CD4-positive, alpha-beta T cell (primary cell): ENCODE measurements around the gene ESYT1. TPM values are rescaled to one million over a fixed set of nuclear protein-coding genes. Genes with fewer than 3 reads are reported as not detected.

Experiments
- ATAC-seq: fragments of 200-7000 bp; cut with Tn5 transposase; one replicate; pipeline ENCODE4 v1.10.0; 2022; ENCODE audit warnings: mild to moderate bottlenecking; ENCODE audit not compliant: poor library complexity
- CTCF ChIA-PET: fragments of 350-600 bp; sonication (Branson Sonifier 250); formaldehyde crosslinking; loops from one replicate; lab custom pipeline; 2021; ENCODE audit warnings: antibody characterized with exemption, inconsistent platforms; lab: Charles Lee
- POLR2A ChIA-PET: fragments of 350-600 bp; sonication (Branson Sonifier 250); formaldehyde crosslinking; loops from one replicate; lab custom pipeline; 2021; ENCODE audit warnings: antibody characterized with exemption, inconsistent platforms; lab: Charles Lee
- DNase-seq, 14 experiments: peaks; one replicate each; pipeline ENCODE4 v3.0.0-alpha.2; 2013 to 2020; ENCODE audit warnings: mixed read lengths in 2 of 14
- H3K27ac ChIP-seq, 2 donors: one replicate each; pipeline versions ENCODE4 v1.5.1 to v1.7.0; 2013; ENCODE audit warnings: low read length in 2 of 2, low read depth in 1 of 2, mild to moderate bottlenecking in 1 of 2
- H3K27me3 ChIP-seq, 2 experiments: 1 replicate in 1 of 2; 2 replicates in 1 of 2; pipeline versions ENCODE4 v1.6.1 to v1.7.0; 2013; ENCODE audit warnings: low read length in 2 of 2, control low read depth in 1 of 2, mild to moderate bottlenecking in 1 of 2, moderate library complexity in 1 of 2; ENCODE audit not compliant: insufficient read depth in 2 of 2, control insufficient read depth in 1 of 2
- H3K36me3 ChIP-seq: one replicate; pipeline ENCODE4 v1.6.1; 2013; ENCODE audit warnings: low read length, control low read depth; ENCODE audit not compliant: insufficient read depth
- H3K4me1 ChIP-seq: one replicate; pipeline ENCODE4 v1.6.1; 2013; ENCODE audit warnings: low read length, control low read depth; ENCODE audit not compliant: insufficient read depth
- H3K4me3 ChIP-seq: one replicate; pipeline ENCODE4 v1.5.1; 2013; ENCODE audit warnings: mild to moderate bottlenecking, low read length, moderate library complexity
- H3K9me3 ChIP-seq, 2 experiments: 1 replicate in 1 of 2; 2 replicates in 1 of 2; pipeline versions ENCODE4 v1.6.1 to v1.7.0; 2013; ENCODE audit warnings: low read length in 2 of 2, mild to moderate bottlenecking in 2 of 2, control low read depth in 1 of 2, moderate library complexity in 1 of 2; ENCODE audit not compliant: control insufficient read depth in 1 of 2, insufficient read depth in 1 of 2
- H3K27ac Mint-ChIP-seq: one replicate; pipeline ENCODE4 v1.8.0; 2020; ENCODE audit warnings: mixed read lengths
- H3K27me3 Mint-ChIP-seq: one replicate; pipeline ENCODE4 v1.8.0; 2021; ENCODE audit warnings: mixed read lengths
- H3K36me3 Mint-ChIP-seq: one replicate; pipeline ENCODE4 v1.8.0; 2021; ENCODE audit warnings: low read depth, mixed read lengths
- H3K4me1 Mint-ChIP-seq: one replicate; pipeline ENCODE4 v1.8.0; 2021; ENCODE audit warnings: low read depth, mixed read lengths
- H3K4me3 Mint-ChIP-seq: one replicate; pipeline ENCODE4 v1.8.0; 2020; ENCODE audit warnings: mild to moderate bottlenecking, mixed read lengths
- H3K9me3 Mint-ChIP-seq: one replicate; pipeline ENCODE4 v1.8.0; 2020; ENCODE audit warnings: mixed read lengths
- intact Hi-C, 2 experiments: fragments of 100-400 bp; cut with DNase I in 1 of 2; cut with micrococcal nuclease in 1 of 2; formaldehyde crosslinking; loops; one replicate each; pipeline versions ENCODE4 v1.15.1 to v1.9.0; 2023 to 2025; cut with DNase I, micrococcal nuclease
- total RNA-seq, 174 experiments: library from RNA in 2 of 174; stranded (reverse) in 2 of 174; gene quantifications; one replicate each; pipeline ENCODE4 v1.2.3 and lab custom pipeline; 2021 to 2026
- TF ChIP-seq, protein P1 (sequence below): fragments of 200-600 bp; IDR thresholded peaks from one replicate; pipeline ENCODE4 v1.8.0; 2022; ENCODE audit warnings: antibody characterized with exemption, mild to moderate bottlenecking

Gene ESYT1
- total RNA-seq, 2 experiments from 2014 or later, result 88.5 to 90.3 TPM

- CTCF ChIA-PET, result interaction anchor here (0.8 to 5.3 kb wide), 5 partner anchors 11 to 95 kb away, joined by 3 to 42 read pairs (median 6); partner anchors contain the start of genes ANKRD52, MYL6B and SMARCC2
- DNase-seq (no peak), ATAC-seq (no peak)
- Mint-ChIP-seq H3K27ac (peak overlapping the region; percentile 71), H3K9me3 (no peaks in the 10 kb centered on the region), H3K27me3 (no peaks in the 10 kb centered on the region), H3K4me1 (peaks cover 33% of the 10 kb centered on the region), H3K36me3 (peaks cover 87% of the 10 kb centered on the region), H3K4me3 (no peak overlapping the region)
- Histone ChIP-seq H3K4me3 (no peak overlapping the region), H3K4me1 (peaks cover 40% of the 10 kb centered on the region), H3K27ac (peak overlapping the region in 1 of 2 donors; percentile 1), H3K36me3 (peaks cover 85% of the 10 kb centered on the region), H3K27me3 (no peaks in the 10 kb centered on the region), H3K9me3 (no peaks in the 10 kb centered on the region)
- intact Hi-C loops, result no loop called here
- TF ChIP-seq, protein P1, sequence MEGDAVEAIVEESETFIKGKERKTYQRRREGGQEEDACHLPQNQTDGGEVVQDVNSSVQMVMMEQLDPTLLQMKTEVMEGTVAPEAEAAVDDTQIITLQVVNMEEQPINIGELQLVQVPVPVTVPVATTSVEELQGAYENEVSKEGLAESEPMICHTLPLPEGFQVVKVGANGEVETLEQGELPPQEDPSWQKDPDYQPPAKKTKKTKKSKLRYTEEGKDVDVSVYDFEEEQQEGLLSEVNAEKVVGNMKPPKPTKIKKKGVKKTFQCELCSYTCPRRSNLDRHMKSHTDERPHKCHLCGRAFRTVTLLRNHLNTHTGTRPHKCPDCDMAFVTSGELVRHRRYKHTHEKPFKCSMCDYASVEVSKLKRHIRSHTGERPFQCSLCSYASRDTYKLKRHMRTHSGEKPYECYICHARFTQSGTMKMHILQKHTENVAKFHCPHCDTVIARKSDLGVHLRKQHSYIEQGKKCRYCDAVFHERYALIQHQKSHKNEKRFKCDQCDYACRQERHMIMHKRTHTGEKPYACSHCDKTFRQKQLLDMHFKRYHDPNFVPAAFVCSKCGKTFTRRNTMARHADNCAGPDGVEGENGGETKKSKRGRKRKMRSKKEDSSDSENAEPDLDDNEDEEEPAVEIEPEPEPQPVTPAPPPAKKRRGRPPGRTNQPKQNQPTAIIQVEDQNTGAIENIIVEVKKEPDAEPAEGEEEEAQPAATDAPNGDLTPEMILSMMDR, result no peak
- POLR2A ChIA-PET, result interaction anchor here (0.7 to 6.7 kb wide), 11 partner anchors 11 to 473 kb away, joined by 3 to 89 read pairs (median 5); partner anchors contain the start of genes ESYT1, MYL6B, RNF41 and SMARCC2
These were observed 34.6 kb downstream of the ESYT1 start for GRCh38 chr12:56162468-56163290.

DNA sequence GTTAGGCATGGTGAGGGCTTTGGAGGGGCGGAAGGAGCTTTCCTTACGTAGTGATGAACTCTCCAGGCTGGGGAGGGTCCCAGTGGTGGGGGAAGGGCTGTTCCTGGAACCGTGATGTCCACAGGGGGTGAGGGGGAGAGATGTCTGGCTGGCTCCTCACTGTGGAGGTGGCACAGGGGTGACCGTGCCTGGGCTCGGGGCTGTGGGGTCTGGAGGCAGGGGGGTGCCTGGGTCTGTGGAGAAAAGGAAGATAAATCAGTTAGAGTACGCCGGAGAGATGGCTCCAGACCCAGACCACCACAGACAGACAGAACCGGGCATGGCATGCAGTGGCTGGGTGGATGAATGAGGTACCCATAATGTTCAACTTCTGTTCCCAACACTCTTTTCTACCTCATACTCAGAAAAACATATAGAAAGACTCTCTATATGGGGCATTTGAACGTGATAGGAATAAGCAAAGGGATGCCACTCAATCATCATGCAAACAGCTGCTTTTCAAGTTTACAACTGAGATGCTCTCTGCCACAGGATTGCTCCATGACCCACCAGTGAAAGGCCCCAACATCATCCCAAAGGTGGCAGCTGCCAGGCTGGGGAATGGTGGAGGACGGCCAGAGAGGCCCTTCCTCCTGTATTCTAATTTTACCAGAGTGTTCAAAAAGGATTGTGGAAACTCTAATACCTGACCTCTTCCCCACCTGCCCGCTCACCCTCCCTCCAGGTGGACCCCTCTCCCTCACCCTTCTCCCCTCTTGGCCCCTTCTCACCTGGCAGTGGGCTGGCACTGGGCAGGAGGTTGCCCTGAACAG lies 35.7 kb downstream of the ESYT1 start:
- Mint-ChIP-seq H3K4me3 (peak overlapping the region; percentile 20), H3K4me1 (peaks cover 27% of the 10 kb centered on the region), H3K27ac (peak overlapping the region; percentile 71), H3K9me3 (no peaks in the 10 kb centered on the region), H3K27me3 (no peaks in the 10 kb centered on the region), H3K36me3 (peaks cover 86% of the 10 kb centered on the region)
- Histone ChIP-seq H3K36me3 (peaks cover 94% of the 10 kb centered on the region), H3K4me3 (no peak overlapping the region), H3K27ac (no peak overlapping the region), H3K27me3 (no peaks in the 10 kb centered on the region), H3K4me1 (peaks cover 37% of the 10 kb centered on the region), H3K9me3 (no peaks in the 10 kb centered on the region)
- intact Hi-C loops, result no loop called here
- TF ChIP-seq, protein P1, result no peak
- no peak for ATAC-seq
- no peak for DNase-seq
- ChIA-PET POLR2A (interaction anchor here (0.6 to 6.7 kb wide), 11 partner anchors 12 to 472 kb away, joined by 3 to 89 read pairs (median 5); partner anchors contain the start of genes ESYT1, MYL6B, RNF41 and SMARCC2), CTCF (interaction anchor here (0.8 to 5.3 kb wide), 3 partner anchors 12 to 38 kb away, joined by 3 to 42 read pairs (median 7); partner anchors contain the start of genes MYL6B and SMARCC2)

GRCh38 chr12:56164345-56164729 lies 36.3 kb downstream of the ESYT1 start:
- H3K4me1 Mint-ChIP-seq, result peaks cover 21% of the 10 kb centered on the region
- H3K9me3 Mint-ChIP-seq, result no peaks in the 10 kb centered on the region
- Histone ChIP-seq H3K9me3 (no peaks in the 10 kb centered on the region), H3K36me3 (peaks cover 96% of the 10 kb centered on the region), H3K4me1 (peaks cover 31% of the 10 kb centered on the region), H3K27ac (no peak overlapping the region), H3K27me3 (no peaks in the 10 kb centered on the region), H3K4me3 (no peak overlapping the region)
- intact Hi-C loops, result no loop called here
- ChIA-PET CTCF (interaction anchor here (1.7 kb wide), 1 partner anchor 25 kb away, joined by 5 read pairs; the partner anchor contains the start of gene SMARCC2), POLR2A (interaction anchor here (0.7 to 6.7 kb wide), 4 partner anchors 9 to 38 kb away, joined by 3 to 89 read pairs (median 34); partner anchors contain the start of genes ESYT1 and SMARCC2)
- peaks cover 85% of the 10 kb centered on the region for H3K36me3 Mint-ChIP-seq
- TF ChIP-seq, protein P1, result no peak
- no peak overlapping the region for H3K4me3 Mint-ChIP-seq
- H3K27ac Mint-ChIP-seq, result peak overlapping the region; percentile 55
- no peak for ATAC-seq
- DNase-seq, result no peak
- no peaks in the 10 kb centered on the region for H3K27me3 Mint-ChIP-seq
